Common myeloid progenitor, CD34-positive (primary cell): ENCODE data around the gene SLC2A9.

Experiments used
- CTCF ChIA-PET: fragments of 350-600 bp; sonication (Branson Sonifier 250); formaldehyde crosslinking; loops from one replicate; lab custom pipeline; 2021; ENCODE audit warnings: antibody characterized with exemption; lab: Charles Lee
- POLR2A ChIA-PET: fragments of 350-600 bp; sonication (Branson Sonifier 250); formaldehyde crosslinking; loops from one replicate; lab custom pipeline; 2021; ENCODE audit warnings: antibody characterized with exemption; lab: Charles Lee
- DNase-seq, 3 donors: peaks; one replicate each; pipeline versions ENCODE4 v3.0.0 to v3.0.0-alpha.2; 2013
- H3K27ac ChIP-seq, 2 experiments: 1 replicate in 1 of 2; 2 replicates in 1 of 2; pipeline ENCODE4 v1.7.0; 2013; ENCODE audit warnings: inconsistent platforms in 2 of 2, low read length in 2 of 2, mild to moderate bottlenecking in 2 of 2, low read depth in 1 of 2, moderate library complexity in 1 of 2; ENCODE audit not compliant: severe bottlenecking in 2 of 2, insufficient read depth in 1 of 2, poor library complexity in 1 of 2
- H3K27me3 ChIP-seq, 5 experiments: replicated peaks in 2 of 5; 1 replicate in 3 of 5; 2 replicates in 2 of 5; pipeline versions ENCODE4 v1.6.1 to v1.7.0; 2013; ENCODE audit warnings: low read length in 4 of 5, mild to moderate bottlenecking in 2 of 5, moderate library complexity in 2 of 5, inconsistent platforms in 1 of 5; ENCODE audit not compliant: insufficient read depth in 5 of 5, control insufficient read depth in 4 of 5
- H3K36me3 ChIP-seq, 4 experiments: 1 replicate in 2 of 4; 2 replicates in 2 of 4; pipeline versions ENCODE4 v1.6.1 to v1.7.0; 2013; ENCODE audit warnings: low read length in 3 of 4, control low read depth in 1 of 4, mild to moderate bottlenecking in 1 of 4; ENCODE audit not compliant: control insufficient read depth in 4 of 4, insufficient read depth in 4 of 4
- H3K4me1 ChIP-seq, 4 experiments: 1 replicate in 3 of 4; 2 replicates in 1 of 4; pipeline versions ENCODE4 v1.6.1 to v1.7.1; 2013; ENCODE audit warnings: low read length in 3 of 4, mild to moderate bottlenecking in 3 of 4, control low read depth in 1 of 4, inconsistent platforms in 1 of 4, moderate library complexity in 1 of 4; ENCODE audit not compliant: control insufficient read depth in 4 of 4, insufficient read depth in 4 of 4; ENCODE audit errors: control extremely low read depth in 1 of 4
- H3K4me3 ChIP-seq, 7 experiments: 1 replicate in 4 of 7; 2 replicates in 3 of 7; pipeline versions ENCODE4 v1.5.1 to v1.7.0; 2013; ENCODE audit warnings: mild to moderate bottlenecking in 7 of 7, low read length in 6 of 7, moderate library complexity in 6 of 7, inconsistent platforms in 2 of 7, low read depth in 2 of 7, control low read depth in 1 of 7; ENCODE audit not compliant: insufficient read depth in 4 of 7, control insufficient read depth in 1 of 7; ENCODE audit errors: extremely low read depth in 1 of 7
- H3K9me3 ChIP-seq, 5 experiments: 1 replicate in 4 of 5; 2 replicates in 1 of 5; pipeline versions ENCODE4 v1.6.1 to v1.7.1; 2013; ENCODE audit warnings: low read length in 4 of 5, mild to moderate bottlenecking in 2 of 5, inconsistent platforms in 1 of 5, low read depth in 1 of 5, moderate library complexity in 1 of 5; ENCODE audit not compliant: control insufficient read depth in 4 of 5, insufficient read depth in 2 of 5; ENCODE audit errors: control extremely low read depth in 1 of 5
- WGBS: methylation state at CpG from one replicate; pipeline ENCODE4 v1.1.5; 2013; ENCODE audit not compliant: insufficient coverage; 5-methylcytosine and 5-hydroxymethylcytosine counted together

Gene SLC2A9

GRCh38 chr4:10053635-10054453 is 32.5 kb upstream of the SLC2A9 start:
- POLR2A ChIA-PET, result no interaction called here
- 80% methylated on average over 5 of the region's 8 CpGs for WGBS

GRCh38 chr4:10051517-10052135 is 30.3 kb upstream of the SLC2A9 start:
- Histone ChIP-seq H3K9me3 (no peaks in the 10 kb centered on the region), H3K36me3 (no peaks in the 10 kb centered on the region), H3K4me1 (peaks cover 0 to 15% (median 12%) of the 10 kb centered on the region in 4 experiments), H3K27ac (no peak overlapping the region), H3K27me3 (peaks cover 0 to 52% (median 16%) of the 10 kb centered on the region in 5 experiments), H3K4me3 (no peak overlapping the region)
- no peak for DNase-seq
- WGBS, result 91% methylated on average over 9 of the region's 11 CpGs
- ChIA-PET CTCF (interaction anchor here (1.3 kb wide), 1 partner anchor 37 kb away, joined by 4 read pairs; no protein-coding TSS in a partner anchor), POLR2A (no interaction called here)

More at GRCh38 chr4:10053635-10054453, 32.5 kb upstream of the SLC2A9 start:
- H3K4me1 ChIP-seq, result no peaks in the 10 kb centered on the region
- H3K36me3 ChIP-seq, result peaks cover 0 to 2% (median 0%) of the 10 kb centered on the region in 4 experiments
- no peak overlapping the region for H3K27ac ChIP-seq
- H3K27me3 ChIP-seq, result peaks cover 0 to 44% (median 16%) of the 10 kb centered on the region in 5 experiments
- no peak overlapping the region for H3K4me3 ChIP-seq
- no peaks in the 10 kb centered on the region for H3K9me3 ChIP-seq
- no peak for DNase-seq
- CTCF ChIA-PET, result interaction anchor here (1.2 kb wide), 1 partner anchor 10 kb away, joined by 3 read pairs; no protein-coding TSS in a partner anchor

- H3K9me3 ChIP-seq, result no peaks in the 10 kb centered on the region
- H3K4me3 ChIP-seq, result no peak overlapping the region
- H3K27me3 ChIP-seq, result peaks cover 0 to 52% (median 16%) of the 10 kb centered on the region in 5 experiments
- no peaks in the 10 kb centered on the region for H3K36me3 ChIP-seq
- no peak for DNase-seq
- H3K4me1 ChIP-seq, result peaks cover 0 to 15% (median 12%) of the 10 kb centered on the region in 4 experiments
- ChIA-PET CTCF (interaction anchor here (1.3 kb wide), 1 partner anchor 36 kb away, joined by 4 read pairs; no protein-coding TSS in a partner anchor), POLR2A (no interaction called here)
- 57% methylated on average over 3 of the region's 5 CpGs for WGBS
- no peak overlapping the region for H3K27ac ChIP-seq
Observed at GRCh38 chr4:10050721-10051120, 29.4 kb upstream of the SLC2A9 start.

- POLR2A ChIA-PET, result no interaction called here
- H3K27me3 ChIP-seq, result peaks cover 0 to 52% (median 16%) of the 10 kb centered on the region in 5 experiments
- H3K9me3 ChIP-seq, result no peaks in the 10 kb centered on the region
- CTCF ChIA-PET, result no interaction called here
- DNase-seq, result no peak
- 86% methylated on average over 1 of the region's 3 CpGs for WGBS
- peaks cover 0 to 15% (median 12%) of the 10 kb centered on the region in 4 experiments for H3K4me1 ChIP-seq
- H3K36me3 ChIP-seq, result no peaks in the 10 kb centered on the region
- H3K27ac ChIP-seq, result no peak overlapping the region
- H3K4me3 ChIP-seq, result no peak overlapping the region
Observed at GRCh38 chr4:10050261-10050661, 29.0 kb upstream of the SLC2A9 start.

GRCh38 chr4:10048941-10049697 is 27.8 kb upstream of the SLC2A9 start:
- peak in 1 of 3 donors; percentile 11 for DNase-seq
- H3K36me3 ChIP-seq, result no peaks in the 10 kb centered on the region
- no peak overlapping the region for H3K4me3 ChIP-seq
- H3K27me3 ChIP-seq, result peaks cover 0 to 48% (median 16%) of the 10 kb centered on the region in 5 experiments
- ChIA-PET CTCF (no interaction called here), POLR2A (no interaction called here)
- WGBS, result 46% methylated on average over 4 of the region's 4 CpGs
- H3K4me1 ChIP-seq, result peaks cover 0 to 18% (median 13%) of the 10 kb centered on the region in 4 experiments
- H3K27ac ChIP-seq, result no peak overlapping the region
- H3K9me3 ChIP-seq, result no peaks in the 10 kb centered on the region

GRCh38 chr4:10047967-10048366 is 26.7 kb upstream of the SLC2A9 start:
- CTCF ChIA-PET, result no interaction called here

More at GRCh38 chr4:10047967-10048366, 26.7 kb upstream of the SLC2A9 start:
- POLR2A ChIA-PET, result no interaction called here
- Histone ChIP-seq H3K4me3 (no peak overlapping the region), H3K36me3 (no peaks in the 10 kb centered on the region), H3K27ac (no peak overlapping the region), H3K27me3 (peaks cover 0 to 43% (median 16%) of the 10 kb centered on the region in 5 experiments), H3K4me1 (peaks cover 0 to 18% (median 13%) of the 10 kb centered on the region in 4 experiments), H3K9me3 (peaks cover 0 to 2% (median 0%) of the 10 kb centered on the region in 5 experiments)
- peak; percentile 33 to 61 (median 49) for DNase-seq
- WGBS, result 2% methylated on average over 4 of the region's 5 CpGs
